Measurements from ENCODE around the gene ITPR2. TPM values are rescaled to one million over a fixed set of nuclear protein-coding genes. Genes with fewer than 3 reads are reported as not detected.
A peak's percentile ranks its signal among the peaks of the same experiment; 100 is the strongest.
"Not testable (repeated sequence)": the region's sequence is repeated elsewhere in the genome, so short reads cannot be mapped to it uniquely, and the experiment has no call there.

The ITPR2 gene
- total RNA-seq, 1 experiment from 2014 or later: 17.5 TPM

DNA sequence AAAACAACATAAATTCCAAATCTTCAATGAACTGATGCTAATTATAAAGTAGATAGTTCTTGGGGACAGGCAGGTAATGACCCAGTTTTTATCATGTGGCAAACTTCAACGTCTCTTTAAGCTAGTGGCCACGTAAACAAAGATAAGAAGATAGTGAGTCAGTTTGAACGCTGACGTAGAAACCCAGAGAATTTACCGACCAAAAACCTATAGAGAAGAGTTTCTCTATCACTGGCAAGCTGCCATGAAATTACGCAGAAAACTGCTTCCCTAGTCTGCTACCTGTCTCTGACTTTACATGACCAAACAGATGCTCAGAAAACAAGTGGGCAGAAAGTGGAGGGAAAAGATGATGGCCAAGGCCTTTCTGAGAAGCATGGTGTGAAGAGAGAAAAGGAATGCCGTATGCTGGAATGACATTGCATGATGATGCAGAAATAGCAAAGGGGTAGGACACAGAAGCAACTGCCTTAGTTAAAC, 136.3 kb downstream of the ITPR2 start:
- DNase-seq (ENCODE audit: low spot score): no peak
- in situ Hi-C loops (cut with HindIII; ENCODE audit: low sequenced_read_pairs): no loop called here

DNA sequence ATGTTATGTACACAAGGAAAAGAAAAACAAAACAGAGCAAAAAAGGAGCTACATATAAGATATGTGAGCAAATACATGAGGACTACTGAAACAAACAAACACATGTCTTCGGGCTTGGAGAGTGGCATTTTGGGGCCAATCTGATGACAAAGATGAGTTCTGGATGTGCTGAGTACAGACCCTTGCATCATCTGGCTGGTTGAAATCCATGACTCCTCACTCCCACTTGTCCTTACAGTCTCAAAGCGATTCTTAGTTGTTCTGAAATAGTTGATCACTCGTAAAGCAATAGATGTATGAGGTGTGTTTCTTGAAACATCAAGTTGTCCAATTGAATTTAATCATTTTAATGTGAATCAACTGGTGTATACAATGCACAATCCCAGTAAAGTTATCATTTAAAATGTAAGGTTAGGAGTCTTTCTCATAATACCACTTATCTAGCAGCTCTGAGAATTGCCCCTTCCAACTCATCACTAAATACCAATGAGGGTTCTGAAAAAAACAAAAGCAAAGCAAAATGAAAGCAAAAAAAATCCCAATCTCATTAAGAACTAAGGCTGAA, 136.9 kb downstream of the ITPR2 start:
- no peak for DNase-seq (ENCODE audit: low spot score)
- in situ Hi-C loops (cut with HindIII; ENCODE audit: low sequenced_read_pairs): no loop called here

DNA sequence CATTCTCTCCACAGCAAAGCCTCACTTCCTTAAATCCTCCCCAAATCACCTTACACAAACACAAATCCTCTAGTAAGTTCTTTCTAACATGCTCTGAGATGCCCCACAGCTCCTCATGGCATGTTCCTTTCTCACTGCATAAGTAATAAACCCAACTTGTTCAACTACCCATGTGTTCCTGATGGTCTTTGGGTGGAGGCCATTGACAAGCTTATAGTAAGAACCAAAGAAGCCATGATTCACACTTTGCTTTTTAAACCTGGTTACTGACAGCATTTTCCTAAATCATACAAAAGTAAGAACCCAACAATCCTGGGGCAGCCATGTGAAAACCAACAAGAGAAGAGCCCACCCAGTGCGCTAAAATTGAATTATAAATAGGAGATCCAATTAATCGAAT, 138.6 kb downstream of the ITPR2 start:
- in situ Hi-C loops (cut with HindIII; ENCODE audit: low sequenced_read_pairs): no loop called here
- no peak for DNase-seq (ENCODE audit: low spot score)

DNA sequence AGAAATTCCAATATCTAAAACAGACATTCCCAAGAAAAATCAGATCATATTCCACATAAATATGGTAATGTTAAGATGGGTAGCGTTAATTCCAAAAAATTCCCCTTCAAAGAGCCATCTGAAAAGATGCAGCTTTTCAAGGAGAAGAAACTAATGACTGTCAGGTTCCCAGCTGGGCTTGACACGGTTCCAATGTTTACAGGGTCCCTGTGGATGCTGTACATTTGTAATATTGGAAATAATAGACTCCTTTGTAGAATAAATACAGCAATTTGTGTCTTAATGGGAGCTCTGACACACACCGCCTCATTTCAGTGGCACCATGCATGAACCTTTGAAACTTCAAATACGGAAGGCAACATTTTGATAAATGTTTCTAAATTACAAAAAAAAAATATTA, 140.6 kb downstream of the ITPR2 start:
- in situ Hi-C loops (cut with HindIII; ENCODE audit: low sequenced_read_pairs): no loop called here
- DNase-seq (ENCODE audit: low spot score): no peak

- peak; percentile 18 for DNase-seq (ENCODE audit: low spot score)
- in situ Hi-C loops (cut with HindIII; ENCODE audit: low sequenced_read_pairs): no loop called here
These were observed 141.6 kb downstream of the ITPR2 start for GRCh38 chr12:26691234-26691970.

GRCh38 chr12:26690601-26691000, 142.4 kb downstream of the ITPR2 start:
- DNase-seq (ENCODE audit: low spot score): no peak
- in situ Hi-C loops (cut with HindIII; ENCODE audit: low sequenced_read_pairs): no loop called here

DNA sequence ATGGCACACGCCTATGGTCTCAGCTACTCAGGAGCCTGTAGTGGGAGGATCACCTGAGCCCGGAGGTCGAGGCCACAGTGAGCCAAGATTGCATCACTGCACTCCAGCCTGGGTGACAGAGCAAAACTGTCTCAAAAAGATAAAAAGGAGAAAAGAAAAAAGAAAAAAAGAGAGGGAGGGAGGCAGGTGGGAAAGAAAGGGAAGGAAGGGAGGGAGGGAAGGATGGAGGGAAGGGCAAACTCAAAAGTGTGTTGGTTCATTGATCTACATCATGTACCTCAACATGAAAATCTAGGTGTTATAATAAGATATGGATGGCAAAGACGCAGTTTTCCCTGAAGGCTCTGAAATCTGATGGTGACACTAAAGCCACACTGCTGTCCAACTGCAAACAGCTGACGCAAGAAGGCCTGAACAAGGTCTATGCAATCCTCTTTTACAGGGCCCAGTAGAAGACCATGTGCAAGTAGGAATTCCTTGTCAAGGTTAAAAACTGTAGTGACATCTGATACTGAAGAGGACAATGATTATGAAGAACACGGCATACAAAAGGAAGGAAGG, 143.6 kb downstream of the ITPR2 start:
- no peak for DNase-seq (ENCODE audit: low spot score)
- in situ Hi-C loops (cut with HindIII; ENCODE audit: low sequenced_read_pairs): no loop called here

- DNase-seq (ENCODE audit: low spot score): no peak
- in situ Hi-C loops (cut with HindIII; ENCODE audit: low sequenced_read_pairs): no loop called here
These were observed 144.6 kb downstream of the ITPR2 start for GRCh38 chr12:26688344-26688904.

- in situ Hi-C loops (cut with HindIII; ENCODE audit: low sequenced_read_pairs): no loop called here
- DNase-seq (ENCODE audit: low spot score): no peak
These were observed 146.6 kb downstream of the ITPR2 start for GRCh38 chr12:26686408-26686807.

DNA sequence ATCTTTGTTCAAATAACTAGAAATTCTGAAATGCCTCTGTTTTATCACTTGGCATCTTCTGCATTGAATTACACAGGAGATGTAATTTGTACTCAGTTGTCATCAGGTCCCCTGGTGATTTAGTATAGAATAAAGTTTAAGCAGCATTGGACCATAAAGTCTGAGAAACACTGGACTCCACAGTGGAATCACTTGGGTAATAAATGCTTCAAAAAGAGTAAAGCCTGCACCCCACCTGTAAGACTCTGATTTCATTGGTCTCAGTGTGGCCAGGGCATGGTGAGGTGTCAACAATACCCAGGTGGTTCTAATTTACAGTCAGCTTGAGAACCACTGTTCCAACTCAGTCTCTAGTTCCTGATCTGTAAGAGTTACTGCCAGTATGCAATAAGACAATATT, 148.9 kb downstream of the ITPR2 start:
- no peak for DNase-seq (ENCODE audit: low spot score)
- in situ Hi-C loops (cut with HindIII; ENCODE audit: low sequenced_read_pairs): no loop called here

GRCh38 chr12:26683443-26683842, 149.6 kb downstream of the ITPR2 start:
- in situ Hi-C loops (cut with HindIII; ENCODE audit: low sequenced_read_pairs): no loop called here

DNA sequence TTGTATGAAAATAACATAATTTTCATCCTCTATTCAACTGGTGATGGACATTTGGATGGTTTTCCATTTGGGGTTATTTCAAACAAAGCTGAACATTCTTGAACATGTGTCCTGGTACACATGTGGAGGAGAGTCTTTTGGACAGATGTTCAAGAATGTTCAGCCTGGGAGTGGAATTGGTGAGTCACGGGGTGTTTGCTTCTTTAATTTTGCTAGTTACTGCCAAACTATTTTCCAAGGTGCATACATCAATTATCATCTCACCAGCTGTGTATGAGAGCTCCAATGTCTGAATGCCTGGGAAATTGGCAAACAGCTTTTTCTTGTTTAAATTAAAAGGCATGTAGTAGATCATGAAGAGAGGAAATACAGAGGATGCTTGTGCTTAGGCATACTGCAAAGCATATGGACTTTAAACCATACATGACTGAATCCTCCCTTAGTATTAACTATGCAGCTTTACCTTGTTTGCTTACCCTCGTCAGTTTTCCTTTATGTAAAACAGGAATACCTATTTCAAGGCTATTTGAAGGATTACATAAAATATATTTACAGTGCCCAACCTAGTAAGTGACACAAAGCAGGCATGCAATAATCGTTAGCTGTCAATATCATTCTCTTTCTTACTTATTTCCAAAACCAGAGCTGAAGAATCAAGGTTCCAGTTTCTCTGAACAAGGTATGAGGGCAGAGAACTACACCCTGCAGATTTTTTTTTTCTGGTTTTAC, 152.1 kb downstream of the ITPR2 start:
- no peak for DNase-seq (ENCODE audit: low spot score)
- in situ Hi-C loops (cut with HindIII; ENCODE audit: low sequenced_read_pairs): no loop called here

More at GRCh38 chr12:26683443-26683842, 149.6 kb downstream of the ITPR2 start:
- DNase-seq (ENCODE audit: low spot score): no peak

DNA sequence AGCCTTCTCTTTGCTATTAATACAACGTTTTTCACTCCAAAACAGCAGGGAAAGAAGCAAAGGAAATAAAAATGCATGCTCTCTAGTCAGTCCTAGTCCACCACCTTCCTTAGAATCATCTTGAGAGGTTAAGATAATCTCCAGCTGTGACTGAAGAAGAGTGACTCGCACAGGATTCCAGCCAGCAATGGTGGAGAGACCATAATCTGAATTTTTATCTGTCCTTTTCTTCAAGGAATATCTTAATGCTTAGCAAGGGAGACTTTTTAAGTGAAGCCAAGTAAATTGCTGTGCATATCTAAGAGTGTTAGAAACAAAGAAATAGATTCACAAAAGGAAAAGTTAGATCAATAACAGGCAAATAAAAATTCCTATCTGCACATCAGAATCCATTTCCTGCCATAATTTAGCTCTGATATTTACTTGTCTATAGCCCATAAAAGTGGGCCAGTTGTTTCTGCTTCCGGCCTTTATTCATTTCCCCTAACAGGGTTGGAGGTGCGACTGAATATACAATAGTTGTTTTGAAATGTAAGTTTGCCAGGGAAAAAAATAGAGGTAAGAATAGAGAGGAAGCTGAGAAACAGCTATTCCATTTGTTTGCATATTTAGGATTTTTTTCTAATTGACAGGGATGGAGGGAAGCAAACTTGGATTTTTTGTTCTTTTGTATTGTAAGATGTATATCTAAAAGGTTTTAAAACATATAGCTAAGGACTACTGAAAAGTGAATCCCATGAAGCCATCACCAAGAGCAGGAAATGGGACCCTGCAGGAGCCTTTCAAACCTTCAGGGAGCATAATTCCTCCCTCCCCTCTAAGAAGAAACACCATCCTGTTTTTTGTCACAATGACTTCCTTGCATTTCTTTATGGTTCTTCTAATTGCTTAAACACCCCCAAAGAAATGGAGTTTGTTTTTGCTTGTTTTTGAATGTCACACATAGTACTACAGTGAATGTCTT, 154.0 kb downstream of the ITPR2 start:
- in situ Hi-C loops (cut with HindIII; ENCODE audit: low sequenced_read_pairs): no loop called here
- DNase-seq (ENCODE audit: low spot score): no peak

DNA sequence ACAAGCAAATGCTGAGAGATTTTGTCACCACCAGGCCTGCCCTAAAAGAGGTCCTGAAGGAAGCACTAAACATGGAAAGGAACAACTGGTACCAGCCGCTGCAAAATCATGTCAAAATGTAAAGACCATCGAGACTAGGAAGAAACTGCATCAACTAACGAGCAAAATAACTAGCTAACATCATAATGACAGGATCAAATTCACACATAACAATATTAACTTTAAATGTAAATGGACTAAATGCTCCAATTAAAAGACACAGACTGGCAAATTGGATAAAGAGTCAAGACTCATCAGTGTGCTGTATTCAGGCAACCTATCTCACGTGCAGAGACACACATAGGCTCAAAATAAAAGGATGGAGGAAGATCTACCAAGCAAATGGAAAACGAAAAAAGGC, 161.5 kb downstream of the ITPR2 start:
- DNase-seq (ENCODE audit: low spot score); in situ Hi-C loops (cut with HindIII; ENCODE audit: low sequenced_read_pairs): not testable (repeated sequence)

DNA sequence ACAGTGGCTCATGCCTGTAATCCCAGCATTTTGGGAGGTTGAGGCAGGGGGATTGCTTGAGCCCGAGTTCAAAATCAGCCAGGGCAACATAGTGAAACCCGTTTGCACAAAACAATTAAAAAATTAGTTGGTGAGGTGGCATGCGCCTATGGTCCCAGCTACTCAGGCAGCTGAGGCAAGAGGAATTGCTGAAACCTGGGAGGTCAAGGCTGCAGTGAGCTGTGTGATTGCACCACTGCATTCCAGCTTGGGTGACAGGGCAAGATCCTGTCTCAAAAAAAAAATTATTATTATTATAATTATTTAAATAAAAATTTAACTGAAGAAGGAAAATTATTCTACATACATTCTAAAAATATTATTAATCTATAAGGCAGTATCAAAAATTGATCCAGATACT, 164.1 kb downstream of the ITPR2 start:
- no peak for DNase-seq (ENCODE audit: low spot score)
- in situ Hi-C loops (cut with HindIII; ENCODE audit: low sequenced_read_pairs): no loop called here

GRCh38 chr12:26668230-26668629, 164.8 kb downstream of the ITPR2 start:
- DNase-seq (ENCODE audit: low spot score): no peak
- in situ Hi-C loops (cut with HindIII; ENCODE audit: low sequenced_read_pairs): no loop called here

DNA sequence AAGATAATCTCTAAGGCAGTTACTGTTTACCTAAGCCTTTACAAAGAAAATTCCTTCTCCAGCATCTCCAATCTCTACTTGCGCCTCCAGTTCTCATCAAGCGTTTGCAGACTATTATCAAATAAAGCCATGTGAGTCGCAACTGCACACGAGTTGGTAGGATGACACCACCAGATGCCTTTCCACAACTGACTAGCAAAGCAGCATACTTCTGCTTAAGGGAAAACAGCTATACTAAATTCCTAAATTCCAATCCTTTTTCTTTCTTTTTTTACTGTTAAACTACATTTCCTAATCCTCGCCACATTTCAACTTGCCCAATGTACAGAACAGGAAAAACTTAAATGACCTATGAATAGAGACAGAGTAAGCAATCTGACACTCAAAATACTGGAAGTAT, 166.7 kb downstream of the ITPR2 start:
- in situ Hi-C loops (cut with HindIII; ENCODE audit: low sequenced_read_pairs): no loop called here
- DNase-seq (ENCODE audit: low spot score): no peak

GRCh38 chr12:26661399-26661798, 171.6 kb downstream of the ITPR2 start:
- no peak for DNase-seq (ENCODE audit: low spot score)
- in situ Hi-C loops (cut with HindIII; ENCODE audit: low sequenced_read_pairs): no loop called here

- in situ Hi-C loops (cut with HindIII; ENCODE audit: low sequenced_read_pairs): no loop called here
- DNase-seq (ENCODE audit: low spot score): no peak
These were observed 173.1 kb downstream of the ITPR2 start for GRCh38 chr12:26659930-26660329.
